DLD1 (cell line): ENCODE results near the gene RSRC1.
"Not testable (repeated sequence)": the region's sequence is repeated elsewhere in the genome, so short reads cannot be mapped to it uniquely, and the experiment has no call there.

Experiments
- in situ Hi-C: cut with HindIII; loops from 2 replicates; pipeline ENCODE4 v1.10.0; 2017; ENCODE audit warnings: low sequenced_read_pairs

Gene RSRC1

GRCh38 chr3:158213461-158213860 is 103.6 kb downstream of the RSRC1 start:
- in situ Hi-C loops = no loop called here

GRCh38 chr3:158217992-158218391 is 108.1 kb downstream of the RSRC1 start:
- in situ Hi-C loops = no loop called here

GRCh38 chr3:158220575-158220974 is 110.7 kb downstream of the RSRC1 start:
- in situ Hi-C loops = no loop called here

GRCh38 chr3:158221426-158221825 is 111.5 kb downstream of the RSRC1 start:
- in situ Hi-C loops = no loop called here

GRCh38 chr3:158226429-158226828 is 116.5 kb downstream of the RSRC1 start:
- in situ Hi-C loops = no loop called here

- in situ Hi-C loops = not testable (repeated sequence)
Measured at GRCh38 chr3:158228942-158229341, 119.1 kb downstream of the RSRC1 start.

GRCh38 chr3:158233791-158234190 is 123.9 kb downstream of the RSRC1 start:
- in situ Hi-C loops = no loop called here

- in situ Hi-C loops = no loop called here
Measured at GRCh38 chr3:158244274-158244673, 134.4 kb downstream of the RSRC1 start.

- in situ Hi-C loops = no loop called here
Measured at GRCh38 chr3:158247288-158247687, 137.4 kb downstream of the RSRC1 start.

GRCh38 chr3:158248261-158248660 is 138.4 kb downstream of the RSRC1 start:
- in situ Hi-C loops = no loop called here

- in situ Hi-C loops = no loop called here
Measured at GRCh38 chr3:158249183-158249582, 139.3 kb downstream of the RSRC1 start.

- in situ Hi-C loops = no loop called here
Measured at GRCh38 chr3:158258619-158259018, 148.7 kb downstream of the RSRC1 start.

GRCh38 chr3:158260392-158260791 is 150.5 kb downstream of the RSRC1 start:
- in situ Hi-C loops = no loop called here

- in situ Hi-C loops = no loop called here
Measured at GRCh38 chr3:158261371-158261991, 151.6 kb downstream of the RSRC1 start.

GRCh38 chr3:158264894-158265293 is 155.0 kb downstream of the RSRC1 start:
- in situ Hi-C loops = no loop called here

- in situ Hi-C loops = no loop called here
Measured at GRCh38 chr3:158267015-158267414, 157.1 kb downstream of the RSRC1 start.

GRCh38 chr3:158269942-158270341 is 160.1 kb downstream of the RSRC1 start:
- in situ Hi-C loops = no loop called here

GRCh38 chr3:158272081-158272480 is 162.2 kb downstream of the RSRC1 start:
- in situ Hi-C loops = no loop called here

GRCh38 chr3:158273656-158274055 is 163.8 kb downstream of the RSRC1 start:
- in situ Hi-C loops = no loop called here

- in situ Hi-C loops = no loop called here
Measured at GRCh38 chr3:158278187-158278586, 168.3 kb downstream of the RSRC1 start.

- in situ Hi-C loops = no loop called here
Measured at GRCh38 chr3:158279609-158280008, 169.7 kb downstream of the RSRC1 start.

- in situ Hi-C loops = no loop called here
Measured at GRCh38 chr3:158295771-158296170, 185.9 kb downstream of the RSRC1 start.

GRCh38 chr3:158297940-158298339 is 188.1 kb downstream of the RSRC1 start:
- in situ Hi-C loops = no loop called here
